A549 (cell line): ENCODE data around the gene FHIT.

Experiments used
- CTCF ChIP-seq: fragments of >200 bp; sonication (Bioruptor Twin); formaldehyde crosslinking; IDR thresholded peaks from 3 replicates; pipeline ENCODE4 v1.5.1; 2016
- ESRRA ChIP-seq: fragments of 150-350 bp; IDR thresholded peaks from 2 replicates; pipeline ENCODE4 v1.6.1; 2014; ENCODE audit warnings: mild to moderate bottlenecking, low read length, borderline replicate concordance
- HMGXB4 ChIP-seq: fragments of 250-450 bp; sonication (Bioruptor Pico); IDR thresholded peaks from 2 replicates; pipeline ENCODE4 v1.5.0; 2021; ENCODE audit warnings: mild to moderate bottlenecking, moderate library complexity, borderline replicate concordance

- TF ChIP-seq HMGXB4 = no peak
- TF ChIP-seq ESRRA = no peak
- TF ChIP-seq CTCF = no peak
These were observed 364.7 kb downstream of the FHIT start for GRCh38 chr3:60886518-60886917.
